Colonic mucosa (tissue), 4 donors: ENCODE measurements around the gene PDSS2. TPM values are rescaled to one million over a fixed set of nuclear protein-coding genes. Genes with fewer than 3 reads are reported as not detected.

Experiments
- DNase-seq: peaks from one replicate; pipeline ENCODE4 v3.0.0-alpha.2; 2020
- H3K27ac ChIP-seq: fragments of 200-600 bp; one replicate; pipeline ENCODE4 v1.8.0; 2021
- H3K27me3 ChIP-seq: fragments of 200-600 bp; one replicate; pipeline ENCODE4 v1.8.0; 2021
- H3K36me3 ChIP-seq: fragments of 200-600 bp; one replicate; pipeline ENCODE4 v1.8.0; 2021
- H3K4me1 ChIP-seq: fragments of 200-600 bp; one replicate; pipeline ENCODE4 v1.8.0; 2021; ENCODE audit warnings: mild to moderate bottlenecking
- H3K4me3 ChIP-seq: fragments of 200-600 bp; one replicate; pipeline ENCODE4 v1.8.0; 2021
- H3K9ac ChIP-seq, 2 donors: one replicate each; pipeline ENCODE4 v1.7.0; 2013; ENCODE audit warnings: control low read depth in 2 of 2, low read depth in 2 of 2, low read length in 2 of 2
- H3K9me3 ChIP-seq: fragments of 200-600 bp; one replicate; pipeline ENCODE4 v1.8.0; 2021
- CTCF ChIP-seq: fragments of 200-600 bp; IDR thresholded peaks from one replicate; pipeline ENCODE4 v1.8.0; 2022; ENCODE audit warnings: antibody characterized with exemption, mild to moderate bottlenecking
- intact Hi-C: fragments of 100-400 bp; cut with DNase I; formaldehyde crosslinking; loops from one replicate; pipeline ENCODE4 v1.14.1; 2022
- total RNA-seq, 2 donors: library from RNA; stranded (reverse); fragmentation: NEBNext Ultra II Directional in 1 of 2; extraction: Animal tissue kit (Norgen Biotek cat#: 25700) in 1 of 2; gene quantifications; one replicate each; pipeline ENCODE4 v1.2.1, GENCODE V29; 2021
- donor health status: healthy.
- donor health status: DM: no; HTN: no; CAD: no.
- donor health status: DM: no; HTN: no; CAD: no.

Gene PDSS2
- total RNA-seq, 2 donors from 2014 or later = 26.3 to 35.7 TPM

GRCh38 chr6:107244082-107244741, 215.2 kb downstream of the PDSS2 start:
- Histone ChIP-seq H3K27ac (no peak overlapping the region), H3K27me3 (no peaks in the 10 kb centered on the region), H3K9me3 (no peaks in the 10 kb centered on the region), H3K9ac (no peak overlapping the region), H3K4me1 (no peaks in the 10 kb centered on the region), H3K36me3 (no peaks in the 10 kb centered on the region), H3K4me3 (no peak overlapping the region)
- intact Hi-C loops = no loop called here
- no peak for DNase-seq
- no peak for TF ChIP-seq CTCF

- Histone ChIP-seq H3K36me3 (no peaks in the 10 kb centered on the region), H3K9me3 (no peaks in the 10 kb centered on the region), H3K4me1 (no peaks in the 10 kb centered on the region), H3K4me3 (no peak overlapping the region), H3K9ac (no peak overlapping the region), H3K27ac (no peak overlapping the region), H3K27me3 (no peaks in the 10 kb centered on the region)
- intact Hi-C loops = no loop called here
- no peak for DNase-seq
- no peak for TF ChIP-seq CTCF
Measured at GRCh38 chr6:107243471-107243870, 215.9 kb downstream of the PDSS2 start.

DNA sequence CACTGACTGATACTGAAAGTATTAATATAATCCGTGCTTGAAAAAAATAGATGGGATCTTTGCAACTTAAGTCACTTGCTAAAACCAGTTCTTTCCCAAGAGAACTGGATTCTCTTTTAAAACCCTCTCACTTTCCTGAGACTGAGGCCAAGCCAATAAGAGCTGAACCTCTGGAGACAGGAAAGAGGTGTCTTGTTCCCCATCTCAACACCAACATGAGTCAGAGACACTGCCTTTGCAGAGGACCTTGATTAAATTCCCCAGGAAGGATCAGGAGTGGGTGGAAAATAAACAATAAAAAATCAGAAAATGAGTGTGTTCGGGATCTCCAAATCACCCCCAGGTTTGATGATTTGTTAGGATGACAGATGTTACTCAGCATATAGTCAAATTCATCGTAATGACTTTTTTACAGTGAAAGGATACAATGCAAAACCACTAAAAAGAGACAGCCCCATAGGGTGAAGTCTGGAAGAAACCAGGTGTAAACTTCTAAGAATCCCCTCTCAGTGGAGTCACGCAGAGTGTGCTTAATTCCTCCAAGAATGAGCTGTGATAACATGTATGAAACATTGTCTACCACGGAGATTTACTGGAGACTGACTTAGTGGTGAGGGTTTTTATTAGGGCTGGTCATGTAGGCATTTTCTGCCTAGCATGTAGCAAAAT, 221.2 kb downstream of the PDSS2 start:
- Histone ChIP-seq H3K27me3 (no peaks in the 10 kb centered on the region), H3K9me3 (no peaks in the 10 kb centered on the region), H3K36me3 (no peaks in the 10 kb centered on the region), H3K27ac (no peak overlapping the region), H3K4me3 (no peak overlapping the region), H3K9ac (no peak overlapping the region), H3K4me1 (no peaks in the 10 kb centered on the region)
- DNase-seq = no peak
- no peak for TF ChIP-seq CTCF
- intact Hi-C loops = no loop called here

GRCh38 chr6:107235511-107235910, 223.9 kb downstream of the PDSS2 start:
- Histone ChIP-seq H3K4me1 (no peaks in the 10 kb centered on the region), H3K27ac (no peak overlapping the region), H3K9ac (no peak overlapping the region), H3K36me3 (no peaks in the 10 kb centered on the region), H3K27me3 (no peaks in the 10 kb centered on the region), H3K9me3 (no peaks in the 10 kb centered on the region), H3K4me3 (no peak overlapping the region)
- TF ChIP-seq CTCF = no peak
- intact Hi-C loops = no loop called here
- DNase-seq = no peak

- Histone ChIP-seq H3K4me1 (no peaks in the 10 kb centered on the region), H3K4me3 (no peak overlapping the region), H3K27me3 (no peaks in the 10 kb centered on the region), H3K27ac (no peak overlapping the region), H3K36me3 (no peaks in the 10 kb centered on the region), H3K9ac (no peak overlapping the region), H3K9me3 (no peaks in the 10 kb centered on the region)
- DNase-seq = no peak
- intact Hi-C loops = no loop called here
- TF ChIP-seq CTCF = no peak
Measured at GRCh38 chr6:107235007-107235406, 224.4 kb downstream of the PDSS2 start.
